Left ventricle myocardium inferior (tissue), 1 donor: ENCODE data around the gene ABCA2. TPM values are rescaled to one million over a fixed set of nuclear protein-coding genes. Genes with fewer than 3 reads are reported as not detected.

ENCODE experiments used
- DNase-seq: peaks from one replicate; pipeline ENCODE4 v3.0.0-alpha.2; 2020
- H3K27ac ChIP-seq: fragments of 200-600 bp; replicated peaks from 2 replicates; pipeline ENCODE4 v1.8.0; 2021
- H3K27me3 ChIP-seq: fragments of 200-600 bp; 2 replicates; pipeline ENCODE4 v1.8.0; 2021; ENCODE audit warnings: low read depth
- H3K36me3 ChIP-seq: fragments of 200-600 bp; 2 replicates; pipeline ENCODE4 v1.8.0; 2021
- H3K4me1 ChIP-seq: fragments of 200-600 bp; 2 replicates; pipeline ENCODE4 v1.8.0; 2021
- H3K4me3 ChIP-seq: fragments of 200-600 bp; 2 replicates; pipeline ENCODE4 v1.8.0; 2021; ENCODE audit warnings: mild to moderate bottlenecking, moderate library complexity
- H3K9me3 ChIP-seq: fragments of 200-600 bp; replicated peaks from 2 replicates; pipeline ENCODE4 v1.8.0; 2021
- CTCF ChIP-seq: fragments of 200-600 bp; IDR thresholded peaks from 2 replicates; pipeline ENCODE4 v1.8.0; 2021; ENCODE audit warnings: antibody characterized with exemption, mild to moderate bottlenecking, borderline replicate concordance
- intact Hi-C: fragments of 100-400 bp; cut with micrococcal nuclease; formaldehyde crosslinking; loops from one replicate; pipeline ENCODE4 v1.11.0; 2022
- total RNA-seq: library from RNA; stranded (reverse); fragmentation: NEBNext Ultra II Directional; extraction: Animal tissue kit (Norgen Biotek cat#: 25700); gene quantifications from one replicate; pipeline ENCODE4 v1.2.1, GENCODE V29; 2021
- donor health status: DM: no; HTN: yes; CAD: no; lungs with severe emphysema.

The ABCA2 gene
- total RNA-seq, 1 donor from 2014 or later, result 29.9 TPM

GRCh38 chr9:136958898-136959850, 68.9 kb downstream of the ABCA2 start:
- H3K9me3 ChIP-seq, result no peaks in the 10 kb centered on the region
- TF ChIP-seq CTCF, result no peak
- H3K27ac ChIP-seq, result no peak overlapping the region
- peaks cover 30% of the 10 kb centered on the region for H3K4me1 ChIP-seq
- H3K27me3 ChIP-seq, result no peaks in the 10 kb centered on the region
- no peak overlapping the region for H3K4me3 ChIP-seq
- intact Hi-C loops, result no loop called here
- H3K36me3 ChIP-seq, result no peaks in the 10 kb centered on the region
- DNase-seq, result no peak

- TF ChIP-seq CTCF, result no peak
- peaks cover 23% of the 10 kb centered on the region for H3K4me1 ChIP-seq
- no peak overlapping the region for H3K4me3 ChIP-seq
- H3K27me3 ChIP-seq, result no peaks in the 10 kb centered on the region
- intact Hi-C loops, result no loop called here
- DNase-seq, result no peak
- no peaks in the 10 kb centered on the region for H3K36me3 ChIP-seq
- no peaks in the 10 kb centered on the region for H3K9me3 ChIP-seq
- no peak overlapping the region for H3K27ac ChIP-seq
Observed at GRCh38 chr9:136958473-136958872, 69.6 kb downstream of the ABCA2 start.

GRCh38 chr9:136957901-136958300, 70.1 kb downstream of the ABCA2 start:
- no peak for DNase-seq
- H3K9me3 ChIP-seq, result no peaks in the 10 kb centered on the region
- TF ChIP-seq CTCF, result no peak
- no peak overlapping the region for H3K4me3 ChIP-seq
- no peaks in the 10 kb centered on the region for H3K27me3 ChIP-seq
- intact Hi-C loops, result no loop called here
- no peaks in the 10 kb centered on the region for H3K36me3 ChIP-seq
- peaks cover 18% of the 10 kb centered on the region for H3K4me1 ChIP-seq
- H3K27ac ChIP-seq, result no peak overlapping the region

DNA sequence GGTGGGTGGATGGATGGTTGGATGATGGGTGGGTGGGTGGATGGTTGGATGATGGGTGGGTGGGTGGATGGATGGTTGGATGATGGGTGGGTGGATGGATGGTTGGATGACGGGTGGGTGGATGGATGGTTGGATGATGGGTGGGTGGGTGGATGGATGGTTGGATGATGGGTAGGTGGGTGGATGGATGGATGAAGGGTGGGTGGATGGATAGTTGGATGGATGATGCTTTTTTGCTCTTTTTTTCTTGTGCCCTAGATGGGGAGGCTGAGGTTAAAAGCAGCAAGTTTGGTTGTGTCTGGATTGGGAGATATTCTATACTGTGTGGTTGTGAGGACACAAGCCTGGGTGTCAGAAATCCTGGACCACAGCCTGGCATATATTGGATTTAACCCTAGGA, 70.6 kb downstream of the ABCA2 start:
- DNase-seq, result no peak
- Histone ChIP-seq H3K27me3 (no peaks in the 10 kb centered on the region), H3K4me1 (peaks cover 21% of the 10 kb centered on the region), H3K27ac (no peak overlapping the region), H3K36me3 (no peaks in the 10 kb centered on the region), H3K4me3 (no peak overlapping the region), H3K9me3 (no peaks in the 10 kb centered on the region)
- intact Hi-C loops, result no loop called here
- no peak for TF ChIP-seq CTCF

Other genes starting within 250 kb of the ABCA2 start
- gene TMEM141, start 236.9 kb downstream of the ABCA2 start, total RNA-seq, result 71.4 TPM
- gene CCDC183, start 231.9 kb downstream of the ABCA2 start, total RNA-seq, result 2.1 TPM
- gene RABL6, start 220.3 kb downstream of the ABCA2 start, total RNA-seq, result 64.1 TPM
- 7.7 TPM for gene AJM1, start 185.8 kb downstream of the ABCA2 start, total RNA-seq
- gene PHPT1, start 178.8 kb downstream of the ABCA2 start, total RNA-seq, result 349 TPM
- 13.4 TPM for gene MAMDC4, start 175.9 kb downstream of the ABCA2 start, total RNA-seq
- 318 TPM for gene EDF1, start 161.9 kb downstream of the ABCA2 start, total RNA-seq
- 10.0 TPM for gene TRAF2, start 141.7 kb downstream of the ABCA2 start, total RNA-seq
- 157 TPM for gene FBXW5, start 83.5 kb downstream of the ABCA2 start, total RNA-seq
- 3.6 TPM for gene C8G, start 83.0 kb downstream of the ABCA2 start, total RNA-seq
- gene LCN12, start 76.0 kb downstream of the ABCA2 start, total RNA-seq, result 7.8 TPM
- gene PTGDS, start 50.7 kb downstream of the ABCA2 start, total RNA-seq, result 3,579 TPM
- gene LCNL1, start 45.2 kb downstream of the ABCA2 start, total RNA-seq, result 11.7 TPM
- 19.8 TPM for gene PAXX, start 35.8 kb downstream of the ABCA2 start, total RNA-seq
- 1.6 TPM for gene CLIC3, start 31.7 kb downstream of the ABCA2 start, total RNA-seq
- gene FUT7, start 3.9 kb upstream of the ABCA2 start, total RNA-seq, result not detected
- gene NPDC1, start 17.9 kb upstream of the ABCA2 start, total RNA-seq, result 63.9 TPM
- gene ENTPD2, start 25.8 kb upstream of the ABCA2 start, total RNA-seq, result 1.5 TPM
- 0.25 TPM for gene SAPCD2, start 42.3 kb upstream of the ABCA2 start, total RNA-seq
- gene UAP1L1, start 49.3 kb upstream of the ABCA2 start, total RNA-seq, result 11.5 TPM
- 20.6 TPM for gene MAN1B1, start 58.7 kb upstream of the ABCA2 start, total RNA-seq
- gene DPP7, start 86.5 kb upstream of the ABCA2 start, total RNA-seq, result 130 TPM
- not detected for gene GRIN1, start 110.9 kb upstream of the ABCA2 start, total RNA-seq
- not detected for gene LRRC26, start 141.8 kb upstream of the ABCA2 start, total RNA-seq
- not detected for gene TMEM210, start 143.8 kb upstream of the ABCA2 start, total RNA-seq
- gene ANAPC2, start 160.3 kb upstream of the ABCA2 start, total RNA-seq, result 34.7 TPM
- gene SSNA1, start 160.4 kb upstream of the ABCA2 start, total RNA-seq, result 72.3 TPM
- 18.0 TPM for gene TPRN, start 172.5 kb upstream of the ABCA2 start, total RNA-seq
- 47.6 TPM for gene TMEM203, start 177.4 kb upstream of the ABCA2 start, total RNA-seq
- 6.5 TPM for gene NDOR1, start 177.5 kb upstream of the ABCA2 start, total RNA-seq
- gene RNF208, start 194.0 kb upstream of the ABCA2 start, total RNA-seq, result 31.5 TPM
- 0.27 TPM for gene CYSRT1, start 196.9 kb upstream of the ABCA2 start, total RNA-seq
- not detected for gene RNF224, start 199.3 kb upstream of the ABCA2 start, total RNA-seq
- gene SLC34A3, start 202.7 kb upstream of the ABCA2 start, total RNA-seq, result not detected
- 463 TPM for gene TUBB4B, start 213.1 kb upstream of the ABCA2 start, total RNA-seq
- gene STPG3, start 223.0 kb upstream of the ABCA2 start, total RNA-seq, result 0.58 TPM
- 35.2 TPM for gene NELFB, start 227.1 kb upstream of the ABCA2 start, total RNA-seq
- gene TOR4A, start 249.5 kb upstream of the ABCA2 start, total RNA-seq, result 16.3 TPM